Measurements from ENCODE around the gene DDX50.
"Not testable (repeated sequence)": the region's sequence is repeated elsewhere in the genome, so short reads cannot be mapped to it uniquely, and the experiment has no call there.

DDX50 gene

GRCh38 chr10:68901105-68901927 is at the start of gene DDX50:
Gene DDX50 (plus strand): TSS chr10:68901315. CDS start chr10:68901385, 70 bp downstream.
- peak; percentile 89 to 96 for DNase-seq

- DNase-seq = no peak
These were observed 44.8 kb upstream of the DDX50 start for GRCh38 chr10:68856352-68856751.

GRCh38 chr10:68857005-68857404 is 44.1 kb upstream of the DDX50 start:
- no peak for DNase-seq

GRCh38 chr10:68861253-68861652 is 39.9 kb upstream of the DDX50 start:
- DNase-seq = no peak

GRCh38 chr10:68864611-68865010 is 36.5 kb upstream of the DDX50 start:
- DNase-seq = no peak

GRCh38 chr10:68868173-68868572 is 32.9 kb upstream of the DDX50 start:
- DNase-seq = not testable (repeated sequence)

- DNase-seq = no peak
These were observed 31.5 kb upstream of the DDX50 start for GRCh38 chr10:68869623-68870022.

- DNase-seq = no peak
These were observed 31.1 kb upstream of the DDX50 start for GRCh38 chr10:68870061-68870460.

- no peak for DNase-seq
These were observed 30.5 kb upstream of the DDX50 start for GRCh38 chr10:68870545-68871104.

GRCh38 chr10:68871105-68871711 is 29.9 kb upstream of the DDX50 start:
- peak; percentile 10 to 56 for DNase-seq

GRCh38 chr10:68871731-68872342 is 29.3 kb upstream of the DDX50 start:
- DNase-seq = peak; percentile 63 to 88

GRCh38 chr10:68876246-68877138 is 24.6 kb upstream of the DDX50 start:
- peak in 1 of 2 experiments; percentile 1 for DNase-seq

- DNase-seq = no peak
These were observed 23.5 kb upstream of the DDX50 start for GRCh38 chr10:68877482-68878110.

GRCh38 chr10:68878496-68878895 is 22.6 kb upstream of the DDX50 start:
- DNase-seq = no peak

- no peak for DNase-seq
These were observed 21.5 kb upstream of the DDX50 start for GRCh38 chr10:68879628-68880027.

GRCh38 chr10:68880181-68880580 is 20.9 kb upstream of the DDX50 start:
- DNase-seq = no peak

GRCh38 chr10:68895041-68895440 is 6.1 kb upstream of the DDX50 start:
- DNase-seq = no peak

- peak; percentile 35 to 60 for DNase-seq
These were observed 3.8 kb upstream of the DDX50 start for GRCh38 chr10:68897336-68897741.

GRCh38 chr10:68899186-68899745 is 1.8 kb upstream of the DDX50 start:
- DNase-seq = peak in 1 of 2 experiments; percentile 55

GRCh38 chr10:68900427-68901104 is 549 bp upstream of the DDX50 start:
- peak; percentile 88 to 93 for DNase-seq

- no peak for DNase-seq
These were observed 1.3 kb downstream of the DDX50 start for GRCh38 chr10:68902382-68902781.
